NB4 (cell line): Measurements from ENCODE around the gene ADGRB2.
A peak's percentile ranks its signal among the peaks of the same experiment; 100 is the strongest.

Experiments
- DNase-seq: peaks from one replicate; pipeline ENCODE4 v3.0.0; 2010; ENCODE audit warnings: low read depth
- H3K4me3 ChIP-seq: one replicate; pipeline ENCODE4 v1.5.1; 2011; ENCODE audit warnings: mild to moderate bottlenecking, low read depth, low read length, moderate library complexity
- MYC ChIP-seq: IDR thresholded peaks from 2 replicates; pipeline ENCODE4 v1.6.1; 2011; ENCODE audit warnings: low read depth, low read length
- POLR2A ChIP-seq: IDR thresholded peaks from 2 replicates; pipeline ENCODE4 v1.6.1; 2011; ENCODE audit warnings: mild to moderate bottlenecking; ENCODE audit not compliant: insufficient read length; ENCODE audit errors: extremely low read depth
- TF ChIP-seq, protein P1 (sequence below): IDR thresholded peaks from one replicate; pipeline ENCODE4 v1.5.1; 2012; ENCODE audit warnings: low read depth, low read length
- TF ChIP-seq, protein P2 (sequence below): IDR thresholded peaks from 2 replicates; pipeline ENCODE4 v1.6.1; 2011; ENCODE audit warnings: low read depth, low read length

Gene ADGRB2

DNA sequence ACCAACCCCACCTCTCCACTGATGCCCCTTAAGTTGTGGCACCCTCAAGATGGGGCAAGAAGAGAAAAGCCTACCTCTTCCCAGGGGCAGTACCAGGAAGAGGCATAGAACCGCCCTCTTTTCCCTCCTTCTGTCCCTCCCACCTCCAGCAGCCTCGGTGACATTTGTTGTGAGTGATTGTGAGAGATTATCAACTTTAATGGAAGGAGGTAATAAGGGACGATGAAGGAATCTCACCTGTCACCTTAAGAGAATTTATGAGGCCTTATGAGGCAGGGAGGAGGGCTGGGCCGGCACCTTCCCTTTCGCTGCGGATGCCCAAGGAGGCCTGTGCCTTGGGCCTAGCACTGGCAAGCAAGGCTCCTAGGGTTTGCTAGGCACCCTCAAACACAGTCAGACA lies 1.4 kb upstream of the ADGRB2 start:
- H3K4me3 ChIP-seq, result no peak overlapping the region
- DNase-seq, result no peak
- TF ChIP-seq, protein P1, sequence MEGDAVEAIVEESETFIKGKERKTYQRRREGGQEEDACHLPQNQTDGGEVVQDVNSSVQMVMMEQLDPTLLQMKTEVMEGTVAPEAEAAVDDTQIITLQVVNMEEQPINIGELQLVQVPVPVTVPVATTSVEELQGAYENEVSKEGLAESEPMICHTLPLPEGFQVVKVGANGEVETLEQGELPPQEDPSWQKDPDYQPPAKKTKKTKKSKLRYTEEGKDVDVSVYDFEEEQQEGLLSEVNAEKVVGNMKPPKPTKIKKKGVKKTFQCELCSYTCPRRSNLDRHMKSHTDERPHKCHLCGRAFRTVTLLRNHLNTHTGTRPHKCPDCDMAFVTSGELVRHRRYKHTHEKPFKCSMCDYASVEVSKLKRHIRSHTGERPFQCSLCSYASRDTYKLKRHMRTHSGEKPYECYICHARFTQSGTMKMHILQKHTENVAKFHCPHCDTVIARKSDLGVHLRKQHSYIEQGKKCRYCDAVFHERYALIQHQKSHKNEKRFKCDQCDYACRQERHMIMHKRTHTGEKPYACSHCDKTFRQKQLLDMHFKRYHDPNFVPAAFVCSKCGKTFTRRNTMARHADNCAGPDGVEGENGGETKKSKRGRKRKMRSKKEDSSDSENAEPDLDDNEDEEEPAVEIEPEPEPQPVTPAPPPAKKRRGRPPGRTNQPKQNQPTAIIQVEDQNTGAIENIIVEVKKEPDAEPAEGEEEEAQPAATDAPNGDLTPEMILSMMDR, result no peak
- TF ChIP-seq POLR2A (no peak), MYC (no peak)
- TF ChIP-seq, protein P2, sequence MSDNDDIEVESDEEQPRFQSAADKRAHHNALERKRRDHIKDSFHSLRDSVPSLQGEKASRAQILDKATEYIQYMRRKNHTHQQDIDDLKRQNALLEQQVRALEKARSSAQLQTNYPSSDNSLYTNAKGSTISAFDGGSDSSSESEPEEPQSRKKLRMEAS, result no peak

DNA sequence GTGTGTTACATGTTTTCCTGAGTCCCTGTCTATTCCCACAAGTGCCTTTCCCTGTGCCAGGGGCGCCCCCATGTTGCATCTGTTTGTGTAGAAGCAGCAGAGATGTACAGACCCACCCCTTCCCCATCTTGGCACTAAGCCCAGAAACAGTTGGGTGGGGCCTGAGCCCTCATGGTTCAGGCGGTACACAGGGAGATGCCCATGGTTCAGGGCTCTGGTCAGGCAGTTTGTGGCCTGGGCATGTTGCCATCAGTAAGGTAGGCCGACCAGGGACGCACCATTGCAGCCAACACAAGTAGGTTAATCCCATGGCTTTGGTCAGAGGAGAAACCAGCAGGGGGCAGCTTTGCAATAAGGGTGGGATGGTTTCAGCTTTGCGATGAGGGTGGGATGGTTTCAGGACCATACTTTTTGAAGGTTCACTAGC lies 914 bp upstream of the ADGRB2 start:
- DNase-seq, result peak; percentile 62
- TF ChIP-seq POLR2A, result no peak
- TF ChIP-seq, protein P2, result no peak
- TF ChIP-seq, protein P1, result peak; percentile 42
- H3K4me3 ChIP-seq, result no peak overlapping the region

DNA sequence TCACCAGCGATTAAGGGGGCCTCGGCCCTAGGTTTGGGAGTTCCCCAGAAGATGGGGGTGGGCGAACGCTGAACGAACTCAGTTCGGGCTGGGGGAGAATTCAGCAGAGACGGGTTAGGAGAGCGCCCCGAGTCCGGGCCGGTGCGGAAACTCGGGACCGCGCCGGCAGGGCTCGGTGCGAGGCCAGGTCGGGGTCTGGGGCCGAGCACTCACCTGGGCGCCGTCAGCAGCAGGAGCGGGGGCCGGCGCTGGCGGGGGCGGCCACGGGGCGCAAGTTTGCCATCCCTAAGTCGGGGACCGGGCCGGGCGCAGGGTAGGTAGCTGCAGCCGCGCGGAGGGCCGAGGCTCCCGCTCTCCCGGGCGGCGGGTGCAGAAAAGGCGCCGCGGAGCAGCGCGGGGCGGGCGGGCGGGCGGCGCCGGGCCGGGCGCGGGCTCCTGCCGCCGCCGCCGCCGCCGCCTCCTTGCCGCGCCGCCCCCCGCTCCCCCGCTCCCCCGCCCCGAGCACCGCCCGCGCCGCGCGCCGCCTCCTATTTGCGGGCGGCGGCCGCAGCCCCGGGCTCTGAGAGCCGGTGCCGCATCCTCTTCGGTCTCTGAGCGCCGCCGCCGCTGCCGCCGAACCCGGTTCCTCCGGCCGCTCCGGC lies 349 bp downstream of the ADGRB2 start:
- H3K4me3 ChIP-seq, result no peak overlapping the region
- no peak for TF ChIP-seq POLR2A
- TF ChIP-seq MYC, result no peak
- TF ChIP-seq, protein P1, result no peak
- TF ChIP-seq, protein P2, result no peak
- DNase-seq, result no peak

DNA sequence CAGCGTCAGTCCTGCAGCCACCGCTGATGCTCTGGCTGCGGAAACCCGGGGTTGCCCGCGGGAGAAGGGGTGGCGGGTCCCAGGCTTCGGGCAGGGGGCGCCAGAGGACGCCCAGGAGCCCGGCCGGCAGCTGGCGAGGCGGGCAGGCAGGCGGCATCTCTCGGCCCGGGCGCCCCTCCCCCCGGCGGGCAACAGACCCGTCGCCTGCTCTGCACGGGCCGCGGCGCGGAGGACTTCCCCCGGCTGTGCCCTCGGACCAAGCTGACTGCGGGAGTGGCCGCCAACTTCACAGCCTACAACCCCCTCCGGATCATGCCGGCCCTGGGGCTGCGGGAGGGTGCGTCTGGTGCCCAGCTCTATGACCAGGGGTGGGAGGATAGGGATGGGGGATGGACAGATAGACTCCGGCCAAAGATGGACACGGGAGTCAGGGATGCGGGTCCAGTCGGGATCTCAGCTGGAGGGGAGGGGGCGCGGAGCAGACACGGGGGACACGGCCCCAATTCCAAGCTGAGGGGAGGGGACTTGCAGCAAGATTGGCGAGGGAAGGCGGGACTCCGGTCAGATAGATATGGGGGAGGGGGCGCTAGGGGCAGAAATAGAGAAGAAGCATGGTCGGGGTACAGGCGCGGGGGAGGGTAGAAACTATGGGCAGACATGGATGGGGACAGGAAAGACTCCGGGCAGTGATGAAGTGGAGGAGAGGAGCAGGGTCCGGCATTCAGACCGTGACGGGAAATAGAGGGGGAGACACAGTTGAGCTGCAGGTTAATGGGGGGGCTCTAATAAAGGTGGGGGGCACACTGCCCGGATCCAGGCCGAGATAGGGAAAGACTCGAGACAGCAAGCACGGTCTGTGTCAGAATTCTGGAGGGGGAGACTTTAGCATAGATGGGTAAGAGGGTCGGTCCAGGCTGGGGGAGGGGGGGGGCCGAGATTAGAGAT lies 1.1 kb downstream of the ADGRB2 start:
- TF ChIP-seq, protein P1, result peak; percentile 45
- no peak for TF ChIP-seq POLR2A
- peak; percentile 75 for DNase-seq
- H3K4me3 ChIP-seq, result no peak overlapping the region

DNA sequence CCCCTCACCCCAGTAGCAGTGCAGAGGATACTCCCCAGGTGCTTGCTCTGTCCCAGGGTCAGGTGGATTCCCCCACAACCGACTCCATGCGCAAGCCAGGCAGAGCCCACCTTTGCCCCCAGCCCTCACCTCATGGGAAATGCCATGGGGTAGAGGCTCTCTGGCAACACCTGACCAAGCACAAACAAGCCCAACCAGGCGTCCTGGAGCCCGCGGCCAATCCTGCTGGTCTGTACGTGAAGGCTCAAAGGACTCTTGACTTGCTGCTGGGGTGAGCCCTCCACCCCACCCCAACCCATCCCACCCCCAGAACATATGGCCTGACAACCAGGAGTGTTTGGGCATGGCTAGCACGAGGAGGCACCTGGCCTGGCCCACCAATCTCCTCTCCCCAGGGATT lies 1.8 kb downstream of the ADGRB2 start:
- H3K4me3 ChIP-seq, result no peak overlapping the region
- TF ChIP-seq POLR2A (no peak), MYC (no peak)
- TF ChIP-seq, protein P2, result no peak
- TF ChIP-seq, protein P1, result no peak
- DNase-seq, result no peak
